ENCODE results near the gene SDK1.

Gene SDK1

DNA sequence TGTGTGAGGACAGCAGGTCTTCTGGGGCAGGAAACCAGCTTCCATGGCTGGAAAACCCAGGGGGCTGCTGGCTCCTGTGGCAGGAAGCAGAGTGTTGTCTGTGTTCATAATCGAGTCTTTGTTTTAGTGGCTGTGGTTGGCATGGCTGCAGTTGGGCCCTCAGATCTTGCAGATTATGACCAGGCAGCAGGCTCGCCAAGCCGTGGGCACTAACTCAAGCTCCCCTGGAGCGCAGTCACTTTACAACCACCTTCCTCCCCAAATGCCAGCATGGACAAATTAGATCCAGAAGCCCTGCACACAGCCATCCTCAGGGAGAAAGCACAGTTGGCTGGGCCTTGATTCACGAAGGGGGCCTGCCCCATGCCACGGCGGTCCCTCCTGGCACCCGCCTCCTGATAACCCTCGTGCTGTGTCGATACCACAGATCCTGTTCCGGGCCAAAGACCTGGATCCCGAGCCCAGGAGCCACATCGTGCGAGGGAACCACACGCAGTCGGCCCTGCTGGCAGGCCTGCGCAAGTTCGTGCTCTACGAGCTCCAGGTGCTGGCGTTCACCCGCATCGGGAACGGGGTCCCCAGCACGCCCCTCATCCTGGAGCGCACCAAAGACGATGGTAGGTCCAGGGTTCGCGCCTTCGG is 828.5 kb downstream of the SDK1 start:
- no peak for DNase-seq

DNA sequence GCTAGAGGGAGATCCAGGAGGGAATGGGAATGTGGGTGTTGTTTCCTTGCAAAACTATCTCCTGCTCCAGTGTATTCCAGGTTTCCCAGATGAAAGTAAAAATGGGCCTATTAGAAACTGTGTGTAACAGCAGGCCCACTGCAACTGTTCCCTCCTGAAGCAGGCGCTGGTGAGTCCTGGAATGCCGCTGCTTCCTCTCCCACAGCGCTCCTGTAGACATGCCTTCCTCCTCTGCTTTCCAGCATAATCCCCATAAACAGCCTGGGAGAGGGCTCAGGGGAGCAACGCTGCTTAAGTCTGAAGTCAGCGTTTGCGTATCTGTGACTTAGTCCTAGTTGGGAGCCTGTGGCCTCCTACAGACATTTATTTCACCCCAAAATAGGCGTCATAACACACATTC is 830.0 kb downstream of the SDK1 start:
- no peak for DNase-seq

DNA sequence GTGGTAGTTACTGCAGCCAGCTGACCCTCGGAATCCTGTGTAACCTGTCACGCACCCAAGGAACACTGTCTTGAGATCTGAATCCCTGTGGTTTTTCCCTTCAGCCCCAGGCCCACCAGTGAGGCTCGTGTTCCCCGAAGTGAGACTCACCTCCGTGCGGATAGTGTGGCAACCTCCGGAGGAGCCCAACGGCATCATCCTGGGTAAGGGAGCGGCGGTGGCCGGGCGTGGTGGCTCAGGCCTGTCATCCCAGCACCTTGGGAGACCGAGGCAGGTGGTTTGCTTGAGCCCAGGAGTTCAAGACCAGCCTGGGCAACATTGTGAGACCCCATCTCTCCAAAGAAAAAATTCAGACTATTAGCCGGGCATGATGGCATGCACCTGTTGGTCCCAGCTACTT is 831.2 kb downstream of the SDK1 start:
- DNase-seq = no peak

DNA sequence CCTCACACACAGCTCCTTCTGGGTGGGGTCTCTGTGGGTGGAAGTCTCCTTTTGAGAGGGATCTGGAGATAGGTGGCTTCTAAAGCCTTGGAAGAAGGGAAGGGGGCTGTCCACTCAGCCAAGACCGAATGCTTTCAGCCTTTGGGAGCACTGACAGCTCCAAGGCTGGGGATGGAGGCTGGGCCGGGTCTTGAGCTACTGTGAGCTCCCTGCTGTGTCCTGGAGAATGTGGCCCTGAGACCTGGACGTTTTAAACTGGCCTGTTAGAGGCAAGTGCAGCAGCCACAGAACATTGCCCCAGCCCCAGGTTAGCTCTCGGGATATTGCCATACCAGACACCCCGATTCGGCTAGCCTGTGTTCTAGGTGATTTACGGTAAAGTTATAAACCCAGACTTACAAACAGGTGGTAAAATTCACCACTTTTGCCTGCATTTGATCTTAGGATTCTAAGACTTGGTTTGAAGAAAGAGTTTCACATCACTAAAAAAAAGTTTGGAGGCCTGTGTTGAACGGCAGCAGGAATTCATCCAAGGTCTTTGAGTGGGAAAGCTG is 832.5 kb downstream of the SDK1 start:
- DNase-seq = no peak

DNA sequence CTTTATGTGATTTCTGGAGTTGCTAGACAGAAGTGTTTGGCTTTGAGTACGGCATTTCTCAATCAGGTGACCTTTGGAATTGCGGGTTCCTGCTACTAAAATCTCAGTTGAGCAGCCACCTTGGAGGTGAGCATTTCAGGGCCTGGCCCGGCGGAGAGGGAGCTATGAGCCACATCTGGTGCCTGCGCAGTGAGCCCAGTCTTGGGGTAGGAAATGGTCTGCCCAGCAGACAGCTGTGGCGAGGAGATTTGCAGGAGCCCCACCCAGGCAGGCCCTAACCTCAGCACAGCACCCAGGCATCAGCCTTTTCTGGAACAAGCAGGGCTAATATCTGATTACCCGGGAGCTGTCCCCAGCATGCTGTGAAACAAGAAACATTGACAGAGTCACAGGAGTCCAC is 833.2 kb downstream of the SDK1 start:
- DNase-seq = no peak

DNA sequence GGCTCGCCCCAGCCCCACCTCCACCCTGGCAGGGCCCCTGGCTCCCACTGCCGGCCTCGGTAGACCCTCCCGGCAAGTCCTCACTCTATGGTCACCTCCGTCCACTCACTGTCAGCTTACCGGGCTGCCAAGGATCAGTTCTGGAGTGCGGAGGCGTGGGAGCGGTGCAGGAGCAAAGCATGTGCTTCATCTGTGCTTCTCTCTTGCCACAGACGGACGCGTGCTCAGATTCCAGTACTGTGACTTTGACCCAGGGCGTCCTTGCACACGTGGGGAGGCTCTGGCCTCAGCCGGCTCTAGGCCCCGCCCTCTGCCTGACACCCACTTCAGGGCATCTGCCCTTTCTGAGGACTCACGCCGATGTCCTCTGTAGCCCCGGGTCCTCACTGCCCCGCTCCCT is 833.6 kb downstream of the SDK1 start:
- DNase-seq = no peak

DNA sequence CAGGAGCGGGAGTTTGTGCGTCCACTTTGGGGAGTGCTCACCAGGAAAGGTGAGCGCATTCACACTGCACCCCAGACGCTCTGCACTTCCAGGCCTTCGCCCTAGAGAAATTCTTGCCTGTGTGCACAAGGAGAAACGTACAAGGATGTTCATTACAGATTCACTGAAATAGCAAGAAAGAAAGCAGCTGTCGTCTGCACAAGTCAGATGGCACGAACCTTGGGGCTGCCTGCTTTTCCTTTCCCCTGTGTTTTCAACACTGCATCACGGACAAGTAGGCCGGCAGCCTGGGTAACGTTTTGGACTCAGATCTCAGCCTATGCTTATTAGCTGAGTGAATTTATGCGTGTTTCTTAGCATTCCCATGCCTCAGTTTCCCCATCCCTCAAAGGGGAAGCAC is 834.2 kb downstream of the SDK1 start:
- DNase-seq = no peak

DNA sequence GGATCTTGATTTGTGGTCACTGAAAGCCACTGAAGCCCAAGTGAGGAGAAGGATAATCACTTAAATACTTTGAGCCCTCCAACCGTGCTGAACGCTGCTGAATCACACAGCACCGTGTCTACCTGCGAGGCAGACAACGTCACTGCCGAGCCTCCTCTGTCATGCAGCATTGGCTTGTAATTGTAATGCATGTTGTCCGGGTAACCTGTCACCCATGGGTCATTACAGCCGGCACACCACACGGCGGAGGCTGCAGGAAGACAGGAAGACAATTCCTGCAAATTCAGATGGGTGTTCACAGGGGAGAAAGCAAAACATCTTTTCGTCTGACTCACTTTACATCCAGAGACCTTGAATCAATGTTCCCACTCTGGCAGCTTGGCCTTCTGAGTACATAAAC is 835.0 kb downstream of the SDK1 start:
- DNase-seq = no peak

DNA sequence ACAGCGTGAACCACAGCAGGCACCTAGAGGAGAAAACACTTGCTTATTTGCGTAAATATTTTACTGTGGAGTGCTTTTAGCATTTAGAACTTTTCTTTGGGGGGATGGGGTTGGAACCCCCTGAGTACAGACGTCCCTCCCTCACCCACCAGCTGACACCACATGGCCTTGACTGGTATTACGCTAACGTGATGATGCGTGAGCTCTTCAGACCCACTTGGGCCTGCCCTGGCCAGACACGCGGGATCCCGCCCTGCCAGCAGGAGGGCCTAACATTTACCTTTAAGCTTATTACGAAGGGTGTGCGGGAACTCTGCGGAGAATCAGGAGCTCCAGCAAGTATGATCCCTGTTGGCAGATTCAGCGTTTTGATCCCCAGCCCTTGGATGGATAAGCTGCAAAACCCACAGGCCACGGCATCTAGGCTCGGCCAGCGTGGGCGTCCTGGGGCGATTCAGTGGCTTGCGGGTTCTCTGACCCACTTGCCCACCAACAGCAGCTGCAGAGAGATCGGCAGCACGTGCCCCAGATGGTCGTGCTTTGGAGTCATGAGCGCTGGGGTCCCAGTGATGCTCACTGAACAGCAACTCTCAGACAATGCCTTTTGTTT is 835.6 kb downstream of the SDK1 start:
- no peak for DNase-seq

DNA sequence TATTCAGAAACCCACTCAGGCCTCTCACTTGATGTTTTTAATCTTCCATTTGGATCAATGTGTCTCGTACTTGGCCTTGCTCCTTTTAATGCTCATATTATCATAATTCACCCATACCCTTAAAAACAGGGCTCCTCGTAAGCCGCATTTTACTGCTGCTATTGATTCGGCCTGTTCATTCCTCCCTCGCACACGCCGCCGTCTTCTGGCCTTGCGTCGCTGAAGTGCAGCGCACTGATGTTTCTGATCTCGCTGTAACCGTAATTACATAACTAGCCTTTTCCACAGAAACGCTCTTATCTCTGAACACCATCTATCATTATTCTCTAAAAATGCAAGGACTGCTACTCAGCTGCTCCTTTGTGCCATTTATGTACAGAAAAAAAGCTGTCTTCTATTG is 836.5 kb downstream of the SDK1 start:
- no peak for DNase-seq

DNA sequence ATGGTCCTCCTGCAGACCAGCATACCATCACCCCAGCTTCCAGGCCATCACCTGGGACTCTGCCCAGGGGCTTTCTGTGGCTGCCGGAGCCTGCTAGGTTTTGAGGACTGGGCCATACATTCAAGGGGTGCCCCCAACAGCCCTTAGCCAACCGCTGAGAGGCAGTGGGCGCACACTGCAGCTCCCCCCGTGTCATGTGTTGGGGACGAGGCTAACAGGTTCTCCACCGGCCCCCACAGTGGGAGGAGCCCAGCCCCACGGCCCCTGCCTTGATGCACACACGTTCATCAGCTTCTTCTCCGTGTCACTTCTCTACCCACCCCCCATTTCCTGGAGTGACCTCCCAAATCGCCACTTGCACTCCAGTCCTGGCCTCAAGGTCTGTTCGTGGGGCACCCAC is 837.8 kb downstream of the SDK1 start:
- DNase-seq = no peak

DNA sequence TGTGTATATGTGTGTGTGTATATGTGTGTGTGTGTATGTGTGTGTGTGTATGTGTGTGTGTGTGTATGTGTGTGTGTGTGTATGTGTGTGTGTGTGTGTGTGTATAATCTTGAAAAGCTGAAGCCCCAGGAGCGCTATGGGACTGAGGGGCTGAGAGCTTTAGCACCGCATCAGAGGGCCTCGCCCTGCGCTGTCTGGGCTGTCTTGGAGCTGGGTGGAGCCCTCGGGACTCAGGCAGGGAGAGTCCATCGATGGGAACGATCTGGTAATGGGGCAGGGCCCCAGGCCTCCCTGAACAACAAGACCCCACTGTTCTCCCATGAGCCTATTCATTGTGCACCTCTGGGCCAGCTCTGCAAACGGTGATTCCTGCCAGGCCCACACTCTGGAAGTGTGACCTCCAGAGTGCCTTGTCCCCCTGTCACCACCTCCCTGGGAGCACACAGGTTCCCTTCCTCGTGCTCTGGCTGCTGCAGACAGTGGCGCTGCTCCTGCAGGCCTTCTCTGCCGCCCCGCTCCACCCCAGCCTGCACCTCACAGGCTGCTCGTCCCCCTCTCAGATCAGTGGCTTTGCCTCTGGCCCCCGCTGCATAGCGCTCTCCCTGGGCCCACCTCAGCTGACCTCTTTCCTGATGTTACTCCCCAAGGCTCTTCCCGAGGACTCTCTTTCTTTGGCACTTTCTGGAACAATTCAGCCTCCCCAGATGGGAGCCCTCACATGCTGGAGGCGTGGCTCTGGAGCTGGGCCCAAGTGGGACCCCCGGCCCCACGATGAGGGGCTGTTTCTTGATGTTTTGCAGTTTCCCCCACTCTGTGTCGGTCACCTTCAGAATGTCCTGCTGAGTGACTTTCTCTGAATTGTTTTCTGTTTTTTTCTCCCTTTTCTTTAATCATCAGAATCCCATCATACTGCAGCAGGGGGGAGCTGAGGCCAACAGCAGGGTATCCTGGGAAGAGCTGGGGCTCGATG is 838.9 kb downstream of the SDK1 start:
- DNase-seq = no peak

DNA sequence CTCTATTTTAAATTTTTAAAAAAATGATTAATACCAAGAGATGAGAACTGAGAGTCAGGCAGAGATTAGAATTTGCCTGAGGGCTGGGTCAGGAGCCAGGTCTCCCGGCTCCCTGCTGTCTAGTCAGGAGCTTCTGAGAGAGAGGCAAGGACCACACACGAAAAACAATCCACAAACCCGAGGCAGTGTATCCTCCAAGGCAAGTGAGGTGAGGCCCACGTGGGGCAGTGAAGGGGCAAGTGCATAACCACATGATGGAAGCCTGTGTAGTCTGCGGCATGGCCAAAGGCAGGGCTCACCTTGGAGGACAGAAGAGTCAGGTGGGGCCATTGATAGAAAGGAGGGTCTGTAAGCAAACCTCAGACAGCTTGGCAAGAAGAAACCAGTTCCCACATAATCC is 839.9 kb downstream of the SDK1 start:
- DNase-seq = no peak

DNA sequence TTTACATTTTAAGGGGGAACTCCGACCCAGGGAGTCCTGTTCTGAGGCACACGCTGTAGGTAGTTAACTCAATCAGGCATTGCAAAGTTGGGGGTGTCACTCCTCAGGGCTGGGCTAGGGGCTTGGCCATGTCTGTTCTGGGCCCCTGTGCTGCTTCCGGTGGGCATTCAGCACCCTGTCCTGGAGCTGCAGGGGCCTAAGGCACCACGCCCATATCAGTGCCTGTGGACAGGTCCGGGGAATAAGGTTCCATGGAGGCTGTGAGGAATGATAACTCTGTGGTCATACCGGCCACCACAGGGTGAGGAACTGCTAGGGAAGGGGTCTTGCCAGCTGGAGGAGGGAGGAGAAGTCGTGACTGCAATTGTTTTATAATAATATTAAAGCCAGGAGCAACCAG is 842.0 kb downstream of the SDK1 start:
- DNase-seq = no peak

DNA sequence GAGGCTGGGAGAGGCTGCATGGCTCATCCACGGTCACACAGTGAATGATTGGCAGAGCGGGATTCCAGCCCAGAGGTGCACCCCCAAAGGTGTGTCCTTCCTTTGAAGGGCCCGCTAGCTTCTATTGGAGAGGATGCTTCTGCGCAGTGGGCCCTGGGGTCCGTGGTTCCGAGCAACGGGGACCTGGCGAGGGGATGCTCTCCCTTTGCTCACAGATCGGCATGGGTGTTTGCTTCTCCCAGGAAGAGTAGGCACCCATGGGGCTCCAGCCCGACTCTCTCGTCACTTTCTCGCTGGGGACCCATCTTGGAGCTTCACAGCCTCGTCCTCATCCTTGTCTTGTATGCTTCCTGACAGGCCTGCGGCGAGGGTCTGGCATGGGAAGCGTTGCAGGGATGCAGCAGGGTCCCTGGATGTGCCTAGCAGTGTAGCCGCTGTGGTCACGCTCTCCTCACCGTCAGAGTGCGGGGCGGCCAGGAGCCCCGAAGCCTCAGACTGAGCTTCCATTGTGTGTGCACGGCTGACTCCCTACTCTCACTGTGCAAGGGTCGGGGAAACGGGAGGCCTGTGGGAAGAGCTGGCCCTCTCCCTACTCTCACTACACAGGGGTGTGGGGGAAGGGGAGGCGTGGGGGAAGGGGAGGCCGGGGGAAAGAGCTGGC is 842.6 kb downstream of the SDK1 start:
- DNase-seq = no peak

DNA sequence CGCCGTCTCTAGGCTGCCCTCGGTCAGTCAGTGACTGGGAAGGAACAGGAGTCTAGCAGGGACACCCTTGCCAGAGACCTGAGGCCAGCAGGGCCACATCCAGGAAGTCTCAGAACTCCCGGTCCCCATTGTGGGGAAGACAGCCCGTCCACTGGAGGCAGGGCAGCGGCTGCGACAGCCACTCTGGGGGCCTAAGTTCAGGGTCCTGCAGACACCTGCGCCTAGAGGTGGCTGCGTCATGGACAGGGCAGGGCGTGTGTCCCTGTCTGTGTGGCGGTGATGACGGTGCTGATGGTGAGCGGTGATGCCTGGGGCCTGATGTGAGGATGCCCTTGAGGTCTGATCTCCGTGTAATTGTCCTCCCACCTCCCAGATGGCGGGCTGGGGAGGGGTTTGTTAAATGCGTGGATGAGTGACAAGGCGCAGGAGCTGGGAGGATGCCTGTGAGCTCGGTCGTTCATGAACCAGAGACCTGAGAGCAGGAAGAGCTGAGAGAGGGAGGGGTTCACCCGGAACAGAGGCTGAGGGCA is 843.2 kb downstream of the SDK1 start:
- no peak for DNase-seq

DNA sequence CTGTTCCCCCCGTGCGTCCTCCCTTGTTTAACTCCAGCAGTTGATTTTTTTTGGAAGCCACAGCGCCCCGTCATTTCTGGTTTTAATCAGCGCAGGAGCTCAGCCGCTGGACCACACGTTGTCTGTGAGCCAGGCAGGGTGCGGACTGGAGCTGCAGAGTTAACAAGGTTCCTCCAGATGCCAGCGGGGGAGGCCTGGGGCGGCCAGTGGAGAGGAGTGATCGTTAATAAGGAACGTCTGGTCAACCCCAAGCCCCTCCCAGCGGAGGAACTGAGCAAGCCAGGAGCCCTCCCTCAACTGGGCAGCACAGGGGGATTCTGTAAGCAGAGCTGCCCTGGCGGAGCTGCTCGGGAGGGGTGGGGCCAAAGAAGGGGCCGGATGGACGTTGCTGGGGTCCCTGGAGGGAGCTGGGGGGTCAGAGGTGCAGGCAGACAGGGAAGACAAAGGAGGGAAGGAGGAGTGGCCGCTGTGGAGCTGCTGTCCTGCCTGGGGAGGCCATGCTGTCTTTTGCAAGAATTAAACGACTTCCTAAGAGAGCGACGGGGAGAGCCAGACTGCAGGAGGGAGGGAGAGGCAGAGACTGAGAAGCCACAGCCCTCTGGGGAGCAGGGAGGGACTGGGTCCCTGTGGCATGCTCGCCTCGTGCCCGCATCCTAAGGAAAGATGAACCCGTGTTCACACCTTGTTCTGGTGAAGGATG is 843.9 kb downstream of the SDK1 start:
- DNase-seq = no peak

DNA sequence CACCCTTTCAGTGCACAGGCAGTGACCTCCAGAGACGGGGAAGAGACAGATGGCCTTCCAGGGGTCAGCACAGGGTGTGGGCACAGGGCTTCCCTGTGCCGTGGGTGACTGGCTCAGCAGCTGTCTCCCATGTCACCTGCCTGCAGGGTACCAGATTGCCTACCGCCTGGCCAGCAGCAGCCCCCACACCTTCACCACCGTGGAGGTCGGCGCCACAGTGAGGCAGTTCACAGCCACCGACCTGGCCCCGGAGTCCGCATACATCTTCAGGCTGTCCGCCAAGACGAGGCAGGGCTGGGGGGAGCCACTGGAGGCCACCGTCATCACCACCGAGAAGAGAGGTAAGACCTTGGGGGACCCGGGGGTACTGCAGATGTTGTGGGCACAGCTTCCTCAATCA is 844.5 kb downstream of the SDK1 start:
- no peak for DNase-seq

DNA sequence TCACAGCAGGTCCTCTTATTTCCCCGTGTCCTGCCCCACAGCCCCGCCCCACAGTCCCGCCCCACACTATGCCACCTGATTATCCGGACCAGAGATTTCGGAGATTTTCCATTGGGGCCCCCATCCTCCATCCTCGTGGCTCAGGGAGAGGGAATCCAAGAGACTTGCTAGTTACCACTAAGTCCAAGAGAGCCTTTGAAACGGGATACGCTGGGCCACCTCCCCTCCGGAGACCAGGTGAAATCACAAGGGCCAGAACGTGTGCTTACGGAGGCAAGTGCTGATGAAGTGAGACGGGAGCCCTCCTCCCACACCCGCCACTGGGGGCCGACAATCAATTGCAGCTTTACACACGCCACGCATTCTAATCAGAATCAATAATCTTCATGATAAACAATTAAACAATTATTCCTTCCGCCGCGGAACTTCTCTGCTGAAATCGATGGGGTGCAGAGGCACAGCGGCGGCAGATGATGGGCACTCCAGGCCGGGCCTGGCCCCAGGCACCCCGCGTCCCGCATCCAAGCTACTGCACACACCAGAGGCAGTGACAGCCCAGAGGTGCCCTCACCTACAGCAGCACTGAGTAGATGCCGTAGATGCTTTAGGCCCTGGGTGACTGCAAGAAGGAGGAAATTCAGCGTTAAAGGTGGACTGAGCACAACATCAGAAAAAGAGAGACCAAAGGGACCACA is 847.0 kb downstream of the SDK1 start:
- no peak for DNase-seq

DNA sequence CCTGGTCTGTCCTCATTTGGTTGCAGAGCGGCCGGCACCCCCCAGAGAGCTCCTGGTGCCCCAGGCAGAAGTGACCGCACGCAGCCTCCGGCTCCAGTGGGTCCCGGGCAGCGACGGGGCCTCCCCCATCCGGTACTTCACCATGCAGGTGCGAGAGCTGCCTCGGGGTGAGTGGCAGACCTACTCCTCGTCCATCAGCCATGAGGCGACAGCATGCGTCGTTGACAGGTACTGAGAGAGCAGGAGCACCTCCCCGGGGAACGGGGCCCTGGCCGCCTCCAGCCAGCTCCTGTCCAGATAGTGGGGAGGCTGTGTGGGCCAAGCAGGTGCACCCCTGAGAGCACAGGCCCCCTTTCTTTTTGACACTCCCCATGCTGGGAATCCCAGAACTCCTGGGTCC is 848.2 kb downstream of the SDK1 start:
- DNase-seq = no peak

DNA sequence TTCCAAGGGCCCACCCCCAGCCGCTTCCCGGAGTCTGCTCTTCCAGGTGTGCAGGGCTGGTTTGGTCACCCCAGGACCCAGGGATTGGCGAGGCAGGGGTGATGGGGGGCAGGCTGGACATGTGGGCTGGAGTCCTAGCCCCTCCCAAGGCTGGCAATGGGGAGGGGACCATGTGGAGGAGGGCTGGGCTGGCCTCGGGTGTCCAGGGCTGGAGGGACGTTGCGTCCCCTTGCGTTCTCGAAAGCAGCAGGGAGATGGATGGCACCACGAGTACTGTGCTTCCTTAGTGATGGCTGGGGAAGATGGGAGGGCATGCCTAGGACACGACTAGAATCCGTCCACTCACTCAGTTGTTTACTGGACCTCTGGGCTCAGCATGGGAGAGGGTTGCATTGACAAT is 848.6 kb downstream of the SDK1 start:
- DNase-seq = no peak

DNA sequence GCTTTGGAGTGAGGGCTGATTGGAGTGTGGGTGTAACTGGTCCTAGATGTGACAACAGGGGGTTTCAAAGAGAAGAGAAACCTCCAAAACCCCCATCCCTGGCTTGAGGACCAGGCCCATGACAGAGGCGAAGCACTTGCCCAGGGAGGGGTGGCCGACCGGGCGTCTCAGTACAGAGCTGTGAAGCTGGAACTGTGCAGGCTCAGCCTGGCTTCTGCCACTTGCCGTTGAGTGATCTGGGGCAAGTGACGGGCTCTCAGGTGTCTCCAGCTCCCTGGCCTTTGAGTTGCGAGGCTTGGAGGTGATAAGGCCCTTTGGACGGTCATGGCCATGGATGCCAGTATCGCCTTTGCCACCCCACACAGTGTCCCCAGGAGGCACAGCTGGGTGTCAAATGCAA is 849.7 kb downstream of the SDK1 start:
- no peak for DNase-seq
